Activated CD4-positive, alpha-beta T cell treated with anti-CD3 and anti-CD28 coated beads for 36 hours (primary cell): Measurements from ENCODE around the gene BCL2L14. TPM values are rescaled to one million over a fixed set of nuclear protein-coding genes. Genes with fewer than 3 reads are reported as not detected.
"Not testable (repeated sequence)": the region's sequence is repeated elsewhere in the genome, so short reads cannot be mapped to it uniquely, and the experiment has no call there.

Experiments used
- ATAC-seq: fragments of 200-7000 bp; cut with Tn5 transposase; one replicate; pipeline ENCODE4 v1.10.0; 2021; ENCODE audit warnings: mild to moderate bottlenecking, moderate library complexity
- CTCF ChIA-PET: fragments of 350-600 bp; sonication (Branson Sonifier 250); formaldehyde crosslinking; loops from one replicate; lab custom pipeline; 2021; ENCODE audit warnings: antibody characterized with exemption; lab: Charles Lee
- POLR2A ChIA-PET: fragments of 350-600 bp; sonication (Branson Sonifier 250); formaldehyde crosslinking; loops from one replicate; lab custom pipeline; 2021; ENCODE audit warnings: antibody characterized with exemption, inconsistent platforms; lab: Charles Lee
- DNase-seq: peaks from one replicate; pipeline ENCODE4 v3.0.0-alpha.2; 2020
- H3K27ac Mint-ChIP-seq: one replicate; pipeline ENCODE4 v1.8.0; 2021; ENCODE audit warnings: mixed read lengths
- H3K27me3 Mint-ChIP-seq: one replicate; pipeline ENCODE4 v1.8.0; 2021; ENCODE audit warnings: mixed read lengths
- H3K36me3 Mint-ChIP-seq: one replicate; pipeline ENCODE4 v1.8.0; 2021; ENCODE audit warnings: low read depth, mixed read lengths
- H3K4me1 Mint-ChIP-seq: one replicate; pipeline ENCODE4 v1.8.0; 2021; ENCODE audit warnings: mixed read lengths
- H3K4me3 Mint-ChIP-seq: one replicate; pipeline ENCODE4 v1.8.0; 2021; ENCODE audit warnings: mild to moderate bottlenecking, moderate library complexity, mixed read lengths
- H3K9me3 Mint-ChIP-seq: one replicate; pipeline ENCODE4 v1.8.0; 2021; ENCODE audit warnings: low read depth, mixed read lengths
- intact Hi-C, 2 experiments: fragments of 100-400 bp; cut with DNase I in 1 of 2; cut with micrococcal nuclease in 1 of 2; formaldehyde crosslinking; loops; one replicate each; pipeline versions ENCODE4 v1.14.2 to v1.15.1; 2022 to 2024; cut with DNase I, micrococcal nuclease
- microRNA-seq: library from miRNA; unstranded; fragments of <30 nt; microRNA quantifications from one replicate; pipeline ENCODE4 v1.2.0, GENCODE V29; 2021; ENCODE audit warnings: borderline replicate concordance
- total RNA-seq, 2 experiments: library from RNA; stranded (reverse); gene quantifications; one replicate each; pipeline ENCODE4 v1.2.3, GENCODE V29; 2021

The BCL2L14 gene
- total RNA-seq, 2 experiments from 2014 or later: 7.3 to 7.7 TPM

GRCh38 chr12:12138203-12139154 lies 67.7 kb downstream of the BCL2L14 start:
- Mint-ChIP-seq H3K27ac (no peak overlapping the region), H3K27me3 (no peaks in the 10 kb centered on the region), H3K9me3 (no peaks in the 10 kb centered on the region), H3K36me3 (peaks cover 10% of the 10 kb centered on the region), H3K4me3 (no peak overlapping the region), H3K4me1 (no peaks in the 10 kb centered on the region)
- CTCF ChIA-PET: no interaction called here
- DNase-seq (no peak), ATAC-seq (no peak)
- POLR2A ChIA-PET: interaction anchor here (0.6 kb wide), 1 partner anchor 236 kb away, joined by 3 read pairs; no protein-coding TSS in a partner anchor
- intact Hi-C loops: no loop called here

- no peak for ATAC-seq
- POLR2A ChIA-PET: no interaction called here
- intact Hi-C loops: no loop called here
- DNase-seq: no peak
- Mint-ChIP-seq H3K36me3 (peaks cover 7% of the 10 kb centered on the region), H3K9me3 (no peaks in the 10 kb centered on the region), H3K4me3 (no peak overlapping the region), H3K4me1 (no peaks in the 10 kb centered on the region), H3K27ac (no peak overlapping the region), H3K27me3 (no peaks in the 10 kb centered on the region)
- CTCF ChIA-PET: interaction anchor here (0.7 kb wide), 1 partner anchor 8 kb away, joined by 3 read pairs; no protein-coding TSS in a partner anchor
Measured at GRCh38 chr12:12141000-12141399, 70.3 kb downstream of the BCL2L14 start.

GRCh38 chr12:12144531-12144930 lies 73.8 kb downstream of the BCL2L14 start:
- ATAC-seq, POLR2A ChIA-PET, H3K27ac Mint-ChIP-seq, CTCF ChIA-PET, intact Hi-C loops, H3K9me3 Mint-ChIP-seq, DNase-seq, H3K4me1 Mint-ChIP-seq, H3K36me3 Mint-ChIP-seq, H3K4me3 Mint-ChIP-seq, H3K27me3 Mint-ChIP-seq: not testable (repeated sequence)

- Mint-ChIP-seq H3K36me3 (peaks cover 5% of the 10 kb centered on the region), H3K4me3 (no peak overlapping the region), H3K4me1 (no peaks in the 10 kb centered on the region), H3K27ac (no peak overlapping the region), H3K9me3 (no peaks in the 10 kb centered on the region), H3K27me3 (no peaks in the 10 kb centered on the region)
- ChIA-PET CTCF (interaction anchor here (0.6 to 1.3 kb wide), 4 partner anchors 13 to 1534 kb away, joined by 3 to 4 read pairs (median 4); partner anchors contain the start of gene MAGOHB), POLR2A (no interaction called here)
- ATAC-seq (no peak), DNase-seq (no peak)
- intact Hi-C loops: no loop called here
Measured at GRCh38 chr12:12147111-12147510, 76.4 kb downstream of the BCL2L14 start.

Small RNAs within 50 kb of the gene (microRNA-seq; reads per million reads assigned to microRNA genes)
- not detected for gene MIR1244-4

Other genes starting within 250 kb of the BCL2L14 start
- gene LRP6, start 196.1 kb downstream of the BCL2L14 start, total RNA-seq: 1 to 10 TPM; 6.8 to 8.2 TPM